Parathyroid adenoma (tissue), 2 donors: ENCODE measurements around the gene ADARB2.

Experiments
- H2AFZ ChIP-seq: fragments of 300-600 bp; sonication (generic); one replicate; pipeline ENCODE4 v1.7.0; 2017; ENCODE audit warnings: antibody characterized with exemption, mild to moderate bottlenecking
- H3K27ac ChIP-seq: fragments of 300-600 bp; sonication (generic); one replicate; pipeline ENCODE4 v1.7.0; 2017
- H3K27me3 ChIP-seq: fragments of 300-600 bp; sonication (generic); one replicate; pipeline ENCODE4 v1.7.0; 2017; ENCODE audit warnings: low read length; ENCODE audit not compliant: control insufficient read depth, insufficient read depth
- H3K36me3 ChIP-seq: fragments of 300-600 bp; sonication (generic); one replicate; pipeline ENCODE4 v1.7.0; 2017; ENCODE audit warnings: low read length; ENCODE audit not compliant: control insufficient read depth, insufficient read depth
- H3K4me1 ChIP-seq: fragments of 300-600 bp; sonication (generic); one replicate; pipeline ENCODE4 v1.7.0; 2017; ENCODE audit warnings: control low read depth
- H3K4me2 ChIP-seq: fragments of 300-600 bp; sonication (generic); one replicate; pipeline ENCODE4 v1.7.0; 2017; ENCODE audit warnings: low read length
- H3K4me3 ChIP-seq: fragments of 300-600 bp; sonication (generic); one replicate; pipeline ENCODE4 v1.7.0; 2017; ENCODE audit warnings: low read depth, low read length
- H3K79me2 ChIP-seq: fragments of 300-600 bp; sonication (generic); one replicate; pipeline ENCODE4 v1.7.0; 2017; ENCODE audit warnings: control low read depth
- H3K9ac ChIP-seq: fragments of 300-600 bp; sonication (generic); one replicate; pipeline ENCODE4 v1.7.0; 2017; ENCODE audit warnings: mild to moderate bottlenecking
- H3K9me3 ChIP-seq: fragments of 300-600 bp; sonication (generic); one replicate; pipeline ENCODE4 v1.7.0; 2017; ENCODE audit warnings: low read length; ENCODE audit not compliant: control insufficient read depth
- CTCF ChIP-seq: fragments of 300-600 bp; sonication (generic); IDR thresholded peaks from one replicate; pipeline ENCODE4 v1.7.0; 2017; ENCODE audit warnings: antibody characterized with exemption, mild to moderate bottlenecking
- donor health status: primary hyperparathyroidism.

The ADARB2 gene

GRCh38 chr10:1523221-1523620 is 214.1 kb downstream of the ADARB2 start:
- no peak for TF ChIP-seq CTCF
- Histone ChIP-seq H3K9ac (no peak overlapping the region), H3K36me3 (no peaks in the 10 kb centered on the region), H3K79me2 (no peaks in the 10 kb centered on the region), H3K27ac (no peak overlapping the region), H3K4me2 (no peak overlapping the region), H3K4me3 (no peak overlapping the region), H3K4me1 (no peaks in the 10 kb centered on the region), H3K27me3 (no peaks in the 10 kb centered on the region), H3K9me3 (no peaks in the 10 kb centered on the region), H2AFZ (no peak overlapping the region)

GRCh38 chr10:1522237-1522636 is 215.1 kb downstream of the ADARB2 start:
- Histone ChIP-seq H3K79me2 (no peaks in the 10 kb centered on the region), H3K4me2 (no peak overlapping the region), H3K4me1 (no peaks in the 10 kb centered on the region), H3K27me3 (no peaks in the 10 kb centered on the region), H2AFZ (no peak overlapping the region), H3K4me3 (no peak overlapping the region), H3K27ac (no peak overlapping the region), H3K9ac (no peak overlapping the region), H3K9me3 (no peaks in the 10 kb centered on the region), H3K36me3 (no peaks in the 10 kb centered on the region)
- no peak for TF ChIP-seq CTCF

GRCh38 chr10:1521741-1522140 is 215.6 kb downstream of the ADARB2 start:
- no peak overlapping the region for H3K4me3 ChIP-seq
- no peaks in the 10 kb centered on the region for H3K36me3 ChIP-seq
- TF ChIP-seq CTCF, result no peak
- no peak overlapping the region for H3K27ac ChIP-seq
- no peak overlapping the region for H3K4me2 ChIP-seq
- no peaks in the 10 kb centered on the region for H3K9me3 ChIP-seq
- no peaks in the 10 kb centered on the region for H3K27me3 ChIP-seq
- no peak overlapping the region for H2AFZ ChIP-seq
- H3K4me1 ChIP-seq, result no peaks in the 10 kb centered on the region
- H3K79me2 ChIP-seq, result no peaks in the 10 kb centered on the region
- H3K9ac ChIP-seq, result no peak overlapping the region

GRCh38 chr10:1520909-1521565 is 216.3 kb downstream of the ADARB2 start:
- Histone ChIP-seq H3K4me2 (no peak overlapping the region), H3K79me2 (no peaks in the 10 kb centered on the region), H3K4me1 (no peaks in the 10 kb centered on the region), H3K27ac (no peak overlapping the region), H3K36me3 (no peaks in the 10 kb centered on the region), H3K27me3 (no peaks in the 10 kb centered on the region), H3K4me3 (no peak overlapping the region), H2AFZ (no peak overlapping the region), H3K9me3 (no peaks in the 10 kb centered on the region), H3K9ac (no peak overlapping the region)
- no peak for TF ChIP-seq CTCF

GRCh38 chr10:1519391-1519790 is 217.9 kb downstream of the ADARB2 start:
- Histone ChIP-seq H3K4me3 (no peak overlapping the region), H3K27me3 (no peaks in the 10 kb centered on the region), H3K9me3 (no peaks in the 10 kb centered on the region), H3K36me3 (no peaks in the 10 kb centered on the region), H3K9ac (no peak overlapping the region), H3K4me2 (no peak overlapping the region), H2AFZ (no peak overlapping the region), H3K4me1 (no peaks in the 10 kb centered on the region), H3K27ac (no peak overlapping the region), H3K79me2 (no peaks in the 10 kb centered on the region)
- TF ChIP-seq CTCF, result no peak
